Kasumi-1 (cell line): ENCODE results near the gene CDX1.
"Not testable (repeated sequence)": the region's sequence is repeated elsewhere in the genome, so short reads cannot be mapped to it uniquely, and the experiment has no call there.

ENCODE experiments used
- DNase-seq, 2 experiments: peaks; one replicate each; lab custom pipeline; 2025; lab: John Stamatoyannopoulos, UW

Gene CDX1

GRCh38 chr5:150233706-150234105 is 67.1 kb downstream of the CDX1 start:
- DNase-seq, result not testable (repeated sequence)
